NCI-H226 (cell line): ENCODE measurements around the gene ADAMTSL3.
A peak's percentile ranks its signal among the peaks of the same experiment; 100 is the strongest.

Experiments
- DNase-seq: peaks from one replicate; pipeline ENCODE4 v3.0.0-alpha.2; 2015

The ADAMTSL3 gene

DNA sequence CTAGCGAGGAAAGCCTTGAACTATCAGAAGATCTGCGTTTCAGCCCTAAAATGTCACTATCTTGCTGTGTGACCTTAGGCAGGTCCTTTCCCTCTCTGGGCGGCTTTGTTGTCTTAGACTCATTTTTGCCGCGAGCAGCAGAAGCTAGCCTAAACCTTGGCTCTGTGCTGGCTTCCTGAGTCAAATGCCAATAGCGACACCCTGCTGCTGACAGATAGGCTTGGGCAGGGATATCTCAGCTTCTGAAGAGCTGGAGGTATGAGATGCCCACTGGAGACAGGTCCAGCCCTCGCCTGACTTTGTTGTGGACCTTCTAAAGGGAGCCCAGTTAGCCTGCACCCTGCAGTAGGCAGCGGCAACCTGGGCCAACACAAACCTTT, 1.3 kb downstream of the ADAMTSL3 start:
- no peak for DNase-seq

DNA sequence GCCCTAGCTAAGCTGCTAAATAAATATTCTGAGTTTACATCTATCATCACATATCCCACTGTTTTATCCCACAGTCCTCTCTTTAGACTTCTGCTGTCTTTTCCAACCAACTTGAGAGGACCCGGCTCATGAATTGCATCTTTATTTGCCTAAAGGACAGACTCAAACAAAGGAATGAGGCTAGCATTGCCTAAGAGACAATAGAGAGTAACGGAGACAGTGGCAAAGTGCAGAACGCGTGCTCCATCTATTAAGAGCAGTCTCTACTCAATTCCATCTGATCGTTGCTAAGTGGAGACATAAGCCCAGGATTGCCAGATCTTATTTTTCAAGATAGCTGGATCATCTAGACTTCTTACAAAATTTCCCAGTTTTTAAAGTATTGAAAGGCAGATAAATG, 2.3 kb downstream of the ADAMTSL3 start:
- no peak for DNase-seq

DNA sequence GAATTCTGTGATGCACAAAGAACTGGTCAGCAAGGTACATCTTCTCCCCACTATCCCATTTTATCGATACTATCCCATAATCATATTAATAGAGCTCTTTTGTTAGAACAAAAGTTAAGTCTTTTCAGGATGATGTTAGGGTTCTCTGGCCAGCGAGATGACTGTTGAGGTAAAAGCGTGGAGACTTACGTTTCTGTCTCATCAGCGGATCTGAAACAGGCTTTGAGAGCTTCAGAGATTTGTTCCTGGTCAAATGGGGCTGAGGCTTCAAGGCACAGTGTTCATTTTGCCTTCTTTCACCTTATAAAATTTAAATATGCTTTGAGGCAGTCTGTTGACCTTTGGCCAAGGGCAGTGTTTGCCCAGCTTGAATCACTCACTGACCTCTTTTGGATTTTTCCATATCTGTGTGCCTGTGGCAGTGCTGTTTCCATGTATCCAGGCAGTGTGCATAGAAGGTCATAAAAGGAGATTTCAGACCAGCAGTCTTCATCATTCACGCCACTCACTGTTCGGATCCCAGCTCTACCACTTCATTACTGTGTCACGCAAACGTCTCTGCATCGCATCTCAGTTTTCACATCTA, 3.1 kb downstream of the ADAMTSL3 start:
- no peak for DNase-seq

DNA sequence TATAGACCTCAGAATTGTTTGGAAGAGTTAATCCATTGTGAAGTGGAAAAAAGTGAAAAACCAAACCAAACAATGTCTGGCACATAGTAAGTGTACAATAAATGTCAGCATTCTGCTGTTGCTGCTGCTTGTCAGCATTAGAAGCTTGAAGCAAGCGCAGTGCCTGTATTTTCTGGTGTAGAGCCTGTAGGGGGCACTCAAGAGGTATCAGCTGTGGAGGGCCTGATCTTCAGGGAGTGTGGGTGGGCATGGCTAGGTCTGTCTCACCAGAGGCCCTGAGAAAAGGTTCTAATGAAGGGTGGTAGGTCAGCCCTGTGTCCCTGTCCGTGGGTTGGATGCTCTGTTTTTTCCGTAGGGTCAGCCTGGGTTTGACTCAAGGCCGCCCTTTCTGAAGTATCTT, 3.6 kb downstream of the ADAMTSL3 start:
- DNase-seq = no peak

DNA sequence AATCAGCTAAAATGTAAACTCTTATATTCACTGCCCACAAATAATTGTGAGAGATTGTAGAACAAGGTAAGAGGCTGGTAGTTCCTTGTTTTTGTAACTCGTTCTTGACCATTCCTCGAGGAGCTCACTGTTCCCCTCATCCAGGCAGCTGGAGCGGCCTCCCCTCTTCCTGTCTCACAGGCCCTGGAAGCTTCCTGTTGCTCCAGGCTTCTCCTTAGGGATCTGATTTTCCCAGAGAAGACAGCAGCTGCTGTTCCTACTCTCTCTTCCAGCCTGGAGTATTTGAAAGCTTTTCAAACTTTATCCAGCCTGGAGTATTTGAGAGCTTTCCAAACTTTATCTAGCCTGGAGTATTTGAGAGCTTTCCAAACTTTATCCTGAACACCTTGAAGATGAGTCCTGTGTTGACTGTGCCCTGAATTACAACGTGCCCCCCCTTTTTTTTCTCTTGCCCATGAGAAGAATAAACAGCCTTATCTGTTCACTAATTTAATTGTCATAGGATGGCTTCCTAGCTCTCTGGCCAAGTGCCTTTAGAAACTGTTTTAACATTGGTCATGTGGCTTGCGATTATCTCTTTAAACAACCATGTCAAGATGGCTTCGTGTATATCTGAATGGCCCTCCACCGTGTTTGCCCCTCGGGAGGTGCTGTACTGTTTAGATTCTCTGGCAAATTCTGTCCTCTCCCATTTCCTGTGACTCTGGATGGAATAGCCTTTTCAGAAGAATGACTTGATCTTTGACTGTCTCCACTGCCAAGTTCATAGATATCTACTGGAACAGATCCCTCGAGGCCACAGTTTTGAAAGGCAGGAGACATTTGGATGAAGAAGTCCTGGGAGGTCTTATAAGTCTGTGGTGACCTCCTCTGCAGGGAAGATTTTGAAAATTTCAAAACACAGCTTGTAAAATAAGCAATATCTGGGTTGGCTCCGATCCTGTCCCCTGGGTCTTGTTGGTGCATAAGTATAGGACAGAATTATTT, 4.8 kb downstream of the ADAMTSL3 start:
- DNase-seq = no peak

DNA sequence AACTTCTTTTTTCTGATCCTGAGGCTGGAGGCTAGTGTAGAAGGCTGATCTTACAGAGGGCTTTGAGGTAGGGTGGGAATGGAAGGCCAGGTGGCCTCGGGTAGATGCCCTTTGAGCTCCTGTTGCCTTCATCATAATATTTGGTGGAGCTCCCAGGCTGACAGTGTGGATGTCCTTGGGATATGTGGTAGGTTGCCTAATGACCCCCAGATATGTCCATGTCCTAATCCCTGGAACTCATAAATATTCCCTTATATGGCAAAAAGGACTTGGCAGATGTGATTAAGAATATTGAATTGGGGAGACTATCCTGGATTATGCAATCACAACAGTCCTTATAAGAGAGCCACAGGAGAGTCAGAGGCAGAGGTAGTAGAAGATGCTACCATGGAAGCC, 5.5 kb downstream of the ADAMTSL3 start:
- DNase-seq = no peak

DNA sequence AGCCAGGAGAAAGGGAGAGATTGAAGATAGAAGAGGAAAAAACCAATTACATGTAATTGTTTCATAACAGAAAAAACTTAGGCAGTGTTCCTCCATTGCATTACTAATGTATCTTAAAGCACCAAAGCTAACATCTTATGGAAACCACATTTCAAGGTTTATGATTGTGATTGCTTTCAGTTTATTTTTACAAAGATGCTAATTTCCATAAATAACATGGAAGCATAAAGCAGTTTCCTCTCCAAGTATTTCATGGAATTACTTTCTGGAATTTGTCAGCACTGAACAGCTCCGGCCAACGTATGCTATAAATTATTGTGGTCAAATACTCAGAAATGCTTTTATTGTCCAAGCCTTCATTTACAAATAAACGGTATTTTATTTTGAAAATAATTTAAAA, 11.6 kb downstream of the ADAMTSL3 start:
- no peak for DNase-seq

DNA sequence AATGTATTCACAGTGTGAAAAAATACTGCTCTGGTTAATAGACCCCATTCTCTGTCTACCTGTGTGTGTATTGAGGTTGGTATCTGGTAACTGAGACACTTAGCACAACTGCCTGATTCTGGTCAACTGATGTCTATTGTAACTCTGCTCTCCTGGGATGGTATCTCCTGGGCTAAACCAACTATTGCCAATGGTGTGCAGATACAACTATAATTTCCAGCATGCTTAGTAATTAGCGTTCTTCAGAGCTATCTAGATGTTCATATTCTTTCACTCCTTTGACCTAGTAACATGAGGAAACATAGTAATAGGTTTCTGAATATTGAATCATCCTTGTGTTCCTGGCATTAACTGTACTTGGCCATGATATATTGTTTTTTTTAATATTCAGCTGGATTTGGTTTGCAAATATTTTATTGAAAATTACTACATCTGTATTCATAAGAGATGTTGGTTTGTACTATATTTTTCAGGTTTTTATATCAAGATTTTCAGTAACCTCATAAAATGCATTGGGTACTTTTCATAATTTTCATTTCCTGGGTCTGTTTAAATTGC, 16.8 kb downstream of the ADAMTSL3 start:
- DNase-seq = no peak

DNA sequence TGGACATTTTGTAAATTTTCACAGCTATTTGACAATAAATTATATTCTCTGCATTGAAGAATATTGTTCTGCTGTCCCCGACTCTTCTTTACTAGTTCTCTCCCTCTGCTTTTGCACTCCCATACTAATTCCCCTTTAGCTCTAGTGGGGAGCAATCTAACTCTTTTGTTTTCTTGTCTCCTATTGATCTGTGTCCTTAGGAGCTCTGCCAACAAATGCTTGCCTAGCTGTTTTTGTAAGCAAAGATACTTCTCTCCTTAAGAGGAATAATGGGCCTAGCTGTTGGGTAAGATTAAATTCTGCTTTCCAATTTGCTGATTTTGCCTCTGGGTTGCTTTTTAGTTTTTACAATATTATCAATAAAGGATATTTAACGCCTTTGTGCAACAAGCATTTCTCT, 17.7 kb downstream of the ADAMTSL3 start:
- DNase-seq = no peak

DNA sequence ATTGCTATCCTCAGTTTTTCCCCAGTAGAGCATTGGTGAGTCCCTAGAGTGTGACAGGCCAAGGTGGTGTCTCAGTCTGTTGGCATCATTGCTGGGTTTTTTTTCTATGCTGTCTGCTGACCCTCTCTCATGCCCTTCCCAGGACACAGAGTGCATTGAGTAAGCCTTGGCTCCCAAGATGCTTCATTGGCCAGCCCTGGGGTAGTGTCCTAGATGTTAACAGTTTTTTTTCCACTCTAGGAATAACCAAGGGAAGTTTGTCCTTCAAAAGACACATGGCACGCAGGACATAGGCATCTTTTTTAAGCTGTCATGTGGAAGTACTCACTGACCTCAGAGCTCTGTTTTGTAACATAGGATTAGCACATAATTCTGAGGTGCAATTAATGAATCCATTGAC, 19.5 kb downstream of the ADAMTSL3 start:
- no peak for DNase-seq

DNA sequence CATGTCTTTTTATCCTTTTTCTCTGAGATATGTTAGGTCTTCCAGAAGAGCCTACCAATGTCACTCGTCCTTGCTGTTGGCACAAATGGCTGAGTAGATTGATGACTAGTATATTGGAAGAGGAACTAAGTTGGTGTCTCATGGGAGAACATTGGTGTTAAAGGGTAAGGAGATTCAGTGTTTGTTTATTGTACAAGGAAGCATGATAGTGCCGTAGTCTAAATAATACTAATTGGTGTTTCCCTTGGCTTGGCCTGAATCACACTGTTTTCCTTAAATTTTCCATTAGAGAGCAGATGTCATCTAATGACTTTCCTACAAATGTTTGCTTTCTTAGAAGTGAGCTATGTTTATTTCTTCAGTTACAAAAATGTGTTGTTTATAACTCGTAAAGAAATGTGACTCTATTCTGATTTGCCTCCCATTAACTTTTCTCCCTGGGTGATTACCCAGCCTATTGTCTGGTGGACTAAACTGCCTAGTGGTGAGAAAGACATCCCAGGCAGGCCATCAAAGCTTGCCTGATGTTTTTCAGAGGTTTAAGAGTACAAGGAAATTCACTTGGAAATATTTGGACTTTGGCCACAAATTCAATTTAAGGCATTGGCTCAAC, 28.7 kb downstream of the ADAMTSL3 start:
- no peak for DNase-seq

DNA sequence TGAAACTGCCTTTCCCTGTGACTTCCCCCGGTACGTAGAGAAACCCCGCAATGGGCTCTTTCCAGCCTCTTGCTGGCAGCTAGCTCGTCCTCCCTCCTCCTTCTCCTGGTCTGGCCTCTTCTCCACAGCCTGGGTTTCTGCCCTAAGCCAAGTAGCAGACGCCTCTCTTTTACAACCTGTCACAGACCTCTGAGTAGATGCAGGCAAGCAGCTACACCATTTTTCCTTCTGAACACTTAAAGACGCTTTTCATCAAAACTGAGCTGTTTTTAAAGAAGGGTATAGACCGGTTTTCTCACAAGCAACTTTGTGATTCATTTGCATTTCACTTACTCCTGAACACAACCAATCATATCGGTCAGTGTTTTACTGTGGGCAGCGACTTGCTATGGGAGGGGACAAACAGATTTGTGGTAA, 32.0 kb downstream of the ADAMTSL3 start:
- no peak for DNase-seq

DNA sequence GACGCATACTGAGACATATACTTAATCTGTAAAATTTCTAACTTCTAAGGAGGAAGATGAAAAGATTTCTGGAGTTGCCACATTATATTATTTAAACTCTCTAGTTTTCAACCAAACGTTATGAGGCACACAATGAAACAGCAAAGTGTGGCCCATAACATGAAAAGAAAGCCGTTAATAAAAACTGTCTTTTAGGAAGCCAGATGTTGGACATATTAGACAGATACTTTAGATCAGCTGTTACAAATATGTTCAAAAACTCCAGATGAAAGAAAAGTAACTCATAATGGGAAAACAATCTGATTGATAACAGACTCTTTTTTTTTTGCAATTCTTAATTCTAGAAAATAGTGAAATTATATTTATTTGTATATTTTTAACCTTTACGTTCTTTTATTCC, 34.3 kb downstream of the ADAMTSL3 start:
- DNase-seq = no peak

DNA sequence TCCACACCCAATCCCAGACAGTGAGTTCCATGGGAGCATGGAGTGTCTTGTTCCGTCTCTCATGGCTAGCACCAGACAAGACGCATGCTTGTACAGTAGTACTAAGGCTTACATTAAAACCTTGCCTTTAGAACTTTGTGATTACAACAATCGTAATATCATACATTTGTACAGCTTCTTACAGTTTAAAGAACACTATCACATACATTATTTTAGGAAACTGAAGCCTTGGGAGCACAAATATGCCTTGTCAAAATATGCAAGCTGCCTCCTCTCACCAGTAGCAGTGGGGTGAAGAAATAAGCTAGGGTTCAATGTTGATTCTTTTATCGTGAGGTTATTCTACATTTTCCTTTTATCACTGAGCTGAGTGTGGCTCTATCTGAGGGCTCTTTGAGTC, 36.8 kb downstream of the ADAMTSL3 start:
- no peak for DNase-seq

DNA sequence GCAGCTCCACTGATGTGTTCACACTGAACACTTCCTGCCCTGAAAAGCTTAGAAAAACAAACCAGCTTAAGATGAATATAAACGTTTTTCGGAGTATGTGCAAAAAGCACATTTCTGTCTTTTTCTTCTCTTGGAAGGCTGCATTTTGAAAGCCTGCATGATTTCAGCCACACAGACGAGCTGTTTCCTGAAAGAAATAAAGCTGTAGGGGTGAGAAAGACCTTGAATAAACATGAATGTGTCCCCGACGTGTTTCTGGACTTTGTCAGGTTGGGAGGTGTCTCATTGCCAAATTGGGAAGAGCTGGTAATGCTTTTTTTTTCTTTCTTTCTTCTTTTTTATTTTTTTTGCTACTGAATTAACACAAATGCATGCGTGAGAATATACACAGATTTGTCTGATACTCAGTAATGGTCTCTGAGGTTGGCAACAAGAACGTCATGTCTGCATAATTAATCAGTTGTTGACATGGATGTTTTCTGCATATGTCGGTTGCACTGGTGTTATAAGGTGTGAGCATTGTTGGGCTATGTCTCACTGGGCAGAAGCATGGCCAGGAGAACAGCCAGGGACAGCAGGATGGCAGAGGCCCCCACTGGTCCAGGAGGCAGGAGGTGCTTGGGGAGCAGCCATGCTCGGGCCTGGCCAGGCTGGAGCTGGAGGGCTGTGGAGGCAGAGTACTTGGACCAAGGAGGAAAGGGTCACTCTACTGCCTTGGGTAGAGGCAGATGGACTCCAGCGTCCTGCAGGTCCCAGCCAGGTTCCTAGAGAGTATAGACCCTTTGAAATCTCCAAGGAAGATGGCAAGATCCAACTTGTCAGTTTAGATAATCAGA, 39.0 kb downstream of the ADAMTSL3 start:
- no peak for DNase-seq

DNA sequence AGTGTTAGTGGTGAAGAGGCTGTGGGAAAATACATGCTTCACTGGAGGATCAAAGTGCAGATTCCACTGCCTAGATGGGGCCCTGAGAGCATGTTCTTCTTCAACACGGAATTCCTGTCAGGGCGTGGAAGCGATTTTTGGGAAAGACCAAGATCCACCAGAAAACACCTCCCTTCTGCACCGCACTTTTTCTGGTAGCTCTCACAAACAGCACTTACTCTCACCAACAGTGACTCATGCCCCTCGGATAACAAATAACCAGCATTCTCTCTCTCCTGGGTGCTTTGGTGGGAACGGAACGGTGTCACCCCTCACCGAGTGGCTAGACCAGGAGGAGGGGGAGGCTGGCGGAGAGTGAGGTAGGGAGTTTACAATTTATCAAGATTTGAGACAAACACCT, 40.1 kb downstream of the ADAMTSL3 start:
- DNase-seq = peak; percentile 77

DNA sequence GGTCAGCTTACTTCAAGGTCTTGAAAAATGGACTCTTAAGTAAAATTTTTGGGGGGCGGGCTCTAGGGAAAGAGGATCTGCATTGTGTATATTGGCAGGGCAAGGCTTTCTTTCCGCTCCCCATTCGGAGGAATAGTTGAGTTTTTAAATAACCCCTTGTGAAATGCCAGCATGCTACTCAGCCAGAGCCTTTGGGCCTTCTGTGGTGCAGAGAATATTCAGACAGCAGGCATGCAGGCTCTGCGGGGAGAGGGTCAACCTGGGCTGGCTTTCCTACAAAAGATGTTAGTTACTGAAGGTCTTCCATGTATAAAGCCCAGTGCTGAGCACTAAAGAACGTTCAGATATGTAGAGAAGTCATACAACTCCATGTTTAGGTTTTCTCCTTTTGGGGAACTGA, 40.6 kb downstream of the ADAMTSL3 start:
- DNase-seq = no peak

DNA sequence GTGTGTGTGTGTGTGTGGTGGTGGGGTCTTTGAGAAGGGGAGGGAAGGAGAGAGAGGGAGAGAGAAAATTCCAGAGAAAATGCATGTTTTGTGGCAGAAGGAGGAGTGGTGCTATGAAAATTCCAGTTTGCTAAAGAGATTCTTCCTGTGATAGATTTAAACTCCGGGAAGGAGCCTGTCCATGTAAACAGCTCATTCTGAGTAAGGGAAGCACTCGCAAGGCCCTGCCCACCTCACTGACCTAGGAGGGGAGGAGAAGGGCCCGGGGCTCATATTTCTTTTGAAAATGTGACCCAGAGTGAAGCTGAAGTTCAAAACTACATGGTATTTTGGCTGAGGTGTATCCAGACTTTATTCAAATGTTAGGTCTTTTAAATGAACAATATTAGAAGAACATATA, 41.3 kb downstream of the ADAMTSL3 start:
- peak; percentile 61 for DNase-seq

DNA sequence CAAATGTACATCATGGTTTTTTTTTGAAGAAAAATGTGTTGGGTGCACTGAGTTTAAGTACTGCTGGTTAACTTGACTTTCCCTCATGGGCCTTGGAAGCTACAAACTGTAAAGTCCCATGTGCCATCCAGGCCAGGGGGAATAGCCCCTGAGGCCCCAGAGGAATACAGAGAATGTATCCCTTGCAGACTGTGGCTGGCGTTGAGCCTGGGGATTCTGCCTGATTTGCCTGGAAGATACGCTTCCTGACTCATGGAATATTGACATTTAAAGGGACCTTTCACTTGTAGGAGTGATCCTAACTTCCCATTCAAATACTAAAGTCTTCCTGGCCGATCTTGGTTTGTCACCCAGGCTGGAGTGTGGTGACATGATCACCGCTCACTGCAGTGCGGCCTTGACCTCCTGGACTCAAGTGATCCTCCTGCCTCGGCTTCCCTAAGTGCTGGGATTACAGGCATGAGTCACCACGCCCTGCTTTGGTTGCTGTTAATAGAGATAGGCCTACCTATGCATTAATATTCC, 42.0 kb downstream of the ADAMTSL3 start:
- no peak for DNase-seq

DNA sequence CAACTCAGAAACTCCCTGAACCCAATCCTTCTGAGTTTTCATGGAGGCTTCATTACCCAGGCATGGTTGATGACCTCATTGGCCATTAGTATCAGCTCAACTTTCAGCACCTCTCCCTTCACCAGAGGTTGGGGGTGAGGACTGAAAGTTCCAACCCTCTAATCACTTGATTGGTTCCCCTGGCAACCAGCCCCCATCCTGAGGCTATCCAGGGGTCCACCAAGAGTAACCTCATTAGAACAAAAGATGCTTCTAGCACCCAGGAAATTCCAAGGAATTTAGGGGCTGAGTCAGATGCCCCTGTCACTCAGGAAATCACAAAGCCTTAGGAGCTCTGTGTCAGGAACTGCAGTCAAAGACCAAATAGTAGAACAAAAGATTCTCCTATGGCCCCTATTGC, 43.8 kb downstream of the ADAMTSL3 start:
- no peak for DNase-seq

DNA sequence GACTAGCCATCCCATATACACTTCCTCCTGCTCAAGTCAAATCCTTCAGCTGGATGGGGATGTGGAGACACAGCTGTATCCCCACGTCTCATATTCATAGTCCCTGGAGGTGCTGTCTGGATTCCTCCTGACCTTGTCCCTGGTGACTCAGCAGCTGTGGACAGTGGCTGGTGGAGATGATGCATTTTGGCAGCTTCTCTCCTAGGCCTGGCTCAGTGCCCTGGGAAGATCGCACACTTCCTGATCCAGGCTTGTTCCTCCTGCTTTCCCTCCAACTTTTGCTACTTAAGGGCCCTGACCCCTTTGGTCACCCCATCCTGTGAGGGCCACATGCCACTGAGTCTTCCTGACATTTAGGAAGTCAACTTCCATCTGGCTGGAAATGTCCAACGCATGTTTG, 44.4 kb downstream of the ADAMTSL3 start:
- peak; percentile 47 for DNase-seq

DNA sequence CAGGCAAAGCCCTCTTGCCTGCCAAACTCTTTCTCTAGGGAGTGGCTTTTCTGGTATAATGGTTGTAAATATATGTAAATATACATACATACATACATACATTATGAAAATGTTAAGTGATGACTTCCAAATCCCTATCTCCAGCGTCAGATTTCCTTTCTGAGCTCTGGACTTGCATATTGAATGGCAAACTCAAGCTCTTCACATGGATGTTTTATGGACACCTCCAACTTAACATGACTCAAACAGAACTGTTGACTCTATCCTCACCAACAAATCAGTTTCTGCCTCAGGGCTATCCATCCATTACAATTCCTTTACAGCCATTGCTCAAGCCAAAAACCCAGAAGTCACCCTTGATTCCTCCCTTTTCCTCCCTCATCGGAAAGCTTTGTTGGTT, 45.1 kb downstream of the ADAMTSL3 start:
- DNase-seq = no peak

DNA sequence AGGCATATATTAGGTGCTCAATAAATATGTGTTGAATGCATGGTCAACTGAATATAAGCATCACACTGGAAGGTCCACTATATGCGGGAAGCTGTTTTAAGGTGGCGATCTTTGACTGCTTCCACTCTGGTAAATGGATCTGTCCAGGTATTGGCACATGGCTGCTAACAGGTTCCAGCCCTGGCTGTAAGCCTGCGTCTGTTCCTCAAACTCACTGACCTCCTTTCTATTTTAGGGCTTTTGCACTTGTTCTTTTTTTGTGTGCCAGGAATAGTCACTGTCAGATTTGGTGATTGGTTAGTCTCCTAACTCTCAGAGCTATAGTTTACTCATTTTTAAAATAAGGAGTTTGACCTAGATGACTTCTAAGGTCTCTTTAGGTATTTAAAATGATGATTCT, 46.2 kb downstream of the ADAMTSL3 start:
- DNase-seq = no peak
